GM13976 (cell line): ENCODE data around the gene RGS6.

Experiments used
- DNase-seq: peaks from one replicate; pipeline ENCODE4 v3.0.0; 2012; ENCODE audit warnings: low spot score
- CTCF ChIP-seq: IDR thresholded peaks from 2 replicates; pipeline ENCODE4 v1.5.1; 2012; ENCODE audit warnings: borderline replicate concordance, mild to moderate bottlenecking; ENCODE audit not compliant: insufficient read depth; ENCODE audit errors: extremely low read depth, missing control alignments, control extremely low read depth
- in situ Hi-C: fragments of 300-500 bp; cut with MboI; formaldehyde crosslinking; loops from one replicate; pipeline ENCODE4 v1.12.0; 2022; ENCODE audit warnings: low sequenced_read_pairs, mixed read lengths, inconsistent platforms; ENCODE audit not compliant: unreplicated experiment

The RGS6 gene

DNA sequence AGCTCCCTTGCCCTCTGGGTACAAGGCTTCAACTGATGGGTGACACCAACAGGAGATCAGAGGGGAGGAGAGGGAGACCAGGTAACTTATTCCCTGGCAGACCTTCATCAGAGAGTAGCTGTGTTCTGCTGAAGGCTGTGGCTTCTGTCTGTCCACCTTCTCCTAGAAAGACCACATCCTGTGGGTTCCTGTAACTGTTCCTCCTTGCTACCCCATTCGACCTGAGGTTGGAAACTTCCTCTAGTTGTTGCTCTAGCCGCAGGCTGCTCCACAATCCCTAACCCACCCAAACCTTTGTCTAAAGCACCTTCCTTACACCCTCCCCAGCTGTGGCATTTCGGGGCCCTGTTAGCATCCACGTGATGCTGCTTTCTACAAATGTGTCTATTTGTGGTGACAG is 507.5 kb downstream of the RGS6 start:
- in situ Hi-C loops, result no loop called here
- no peak for TF ChIP-seq CTCF
- no peak for DNase-seq

DNA sequence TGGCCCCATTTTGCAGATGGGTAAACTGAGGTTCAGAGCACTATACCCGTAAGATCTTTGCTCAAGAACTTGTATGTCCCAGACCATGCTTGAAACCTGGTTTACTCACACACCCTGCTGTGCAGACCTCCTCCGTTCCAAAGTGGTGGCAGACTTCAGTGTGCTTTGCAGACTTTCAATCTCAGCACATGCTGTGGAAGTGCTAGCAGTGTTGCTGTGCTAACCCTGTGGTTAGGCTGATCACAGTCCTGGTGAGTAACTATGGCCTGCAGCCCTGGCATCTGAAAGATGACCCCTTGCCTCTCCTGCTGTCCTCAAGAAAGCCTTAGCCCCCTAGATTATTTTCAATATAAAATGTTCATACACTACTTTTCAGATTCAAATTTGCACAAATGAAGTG is 511.0 kb downstream of the RGS6 start:
- no peak for TF ChIP-seq CTCF
- no peak for DNase-seq
- in situ Hi-C loops, result no loop called here

GRCh38 chr14:72443991-72444441 is 511.8 kb downstream of the RGS6 start:
- in situ Hi-C loops, result no loop called here
- DNase-seq, result peak; percentile 51
- no peak for TF ChIP-seq CTCF

DNA sequence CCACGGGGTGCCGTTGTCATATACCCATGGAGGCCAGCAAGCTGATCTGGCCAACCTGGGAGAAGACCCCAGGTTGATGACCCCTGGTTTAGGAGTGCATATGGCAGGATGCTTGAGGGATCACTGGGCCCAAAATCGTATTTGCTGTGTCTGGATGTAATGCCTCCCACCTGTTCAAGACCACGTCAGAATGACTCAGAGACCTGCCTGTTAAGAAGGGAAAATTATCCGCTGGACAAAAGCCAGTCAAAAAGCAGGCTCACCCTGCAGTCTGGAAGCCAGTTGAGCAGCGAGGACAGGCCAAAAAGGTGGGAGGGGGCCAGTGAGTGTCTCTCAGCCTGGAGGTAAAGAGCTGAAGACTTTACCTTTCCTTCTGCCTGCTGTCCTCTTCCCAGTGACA is 512.5 kb downstream of the RGS6 start:
- no peak for TF ChIP-seq CTCF
- DNase-seq, result no peak

GRCh38 chr14:72448212-72448611 is 516.0 kb downstream of the RGS6 start:
- in situ Hi-C loops, result no loop called here
- TF ChIP-seq CTCF, result no peak
- DNase-seq, result no peak

More for the DNA sequence above, 512.5 kb downstream of the RGS6 start:
- in situ Hi-C loops, result no loop called here

GRCh38 chr14:72450473-72451044 is 518.3 kb downstream of the RGS6 start:
- in situ Hi-C loops, result no loop called here
- no peak for DNase-seq

More at GRCh38 chr14:72450473-72451044, 518.3 kb downstream of the RGS6 start:
- no peak for TF ChIP-seq CTCF
